ENCODE measurements around the gene SLC19A1. TPM values are rescaled to one million over a fixed set of nuclear protein-coding genes. Genes with fewer than 3 reads are reported as not detected.

Gene SLC19A1
- polyA plus RNA-seq, 1 of the 3 experiments (the other 2 are of a cell fraction): 15.0 TPM

DNA sequence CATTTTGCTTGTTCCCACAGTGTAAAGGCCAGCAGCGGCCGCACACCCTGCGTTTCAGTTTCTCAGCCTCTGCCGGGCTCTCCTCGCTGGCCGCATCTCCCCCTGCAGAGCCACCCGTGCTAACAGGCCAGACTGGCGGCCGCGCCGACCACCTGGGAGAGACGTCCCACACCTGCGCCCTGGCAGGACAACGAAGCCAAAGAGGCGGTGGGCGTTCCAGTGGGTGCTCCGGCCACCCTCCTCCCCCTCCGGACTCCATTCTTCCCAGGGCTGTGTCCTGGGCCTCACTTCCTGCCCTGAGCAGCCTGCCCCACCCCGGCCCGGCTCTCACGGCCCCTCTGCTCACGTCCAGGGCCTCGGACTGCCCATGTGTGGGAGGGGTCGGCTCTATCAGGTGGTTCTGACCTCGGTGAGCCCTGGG is 31.9 kb upstream of the SLC19A1 start:
- Histone ChIP-seq H3K9ac (no peak overlapping the region), H3K4me3 (ENCODE audit: low read depth in 2 of 2, low read length in 1 of 2) (no peak overlapping the region), H2AFZ (ENCODE audit: low read depth) (no peak overlapping the region), H3K9me2 (no peaks in the 10 kb centered on the region), H3K9me3 (no peaks in the 10 kb centered on the region), H3K36me3 (replicated peaks in 1 of 2; ENCODE audit: control insufficient read depth in 1 of 2, insufficient read depth in 2 of 2, low read length in 1 of 2) (no peaks in the 10 kb centered on the region), H3K27ac (ENCODE audit: low read depth in 2 of 2, low read length in 1 of 2) (no peak overlapping the region; a peak in 1 of 4 replicates), H3K4me2 (no peak overlapping the region), H3K27me3 (ENCODE audit: insufficient read depth) (no peaks in the 10 kb centered on the region), H3F3A (replicated peaks; ENCODE audit: insufficient read depth) (no peaks in the 10 kb centered on the region), H4K20me1 (ENCODE audit: insufficient read depth) (no peaks in the 10 kb centered on the region), H3K4me1 (ENCODE audit: control insufficient read depth in 1 of 2, insufficient read depth in 2 of 2, low read depth in 1 of 2, low read length in 1 of 2) (peaks cover 0 to 72% of the 10 kb centered on the region in 2 experiments; a peak in 2 of 4 replicates), H3K79me2 (ENCODE audit: insufficient read depth) (no peaks in the 10 kb centered on the region)
- WGBS (ENCODE audit: low lambda C conversion rate): 82% methylated on average over 16 of the region's 25 CpGs
- no peak for TF ChIP-seq ELF1 (IDR thresholded peaks at IDR 0.05)
- TF ChIP-seq FOXM1 (IDR thresholded peaks at IDR 0.05; ENCODE audit: low read depth): no peak
- TF ChIP-seq TAF1 (IDR thresholded peaks at IDR 0.05; ENCODE audit: borderline replicate concordance, low read depth, low read length): no peak
- TF ChIP-seq, protein P1, sequence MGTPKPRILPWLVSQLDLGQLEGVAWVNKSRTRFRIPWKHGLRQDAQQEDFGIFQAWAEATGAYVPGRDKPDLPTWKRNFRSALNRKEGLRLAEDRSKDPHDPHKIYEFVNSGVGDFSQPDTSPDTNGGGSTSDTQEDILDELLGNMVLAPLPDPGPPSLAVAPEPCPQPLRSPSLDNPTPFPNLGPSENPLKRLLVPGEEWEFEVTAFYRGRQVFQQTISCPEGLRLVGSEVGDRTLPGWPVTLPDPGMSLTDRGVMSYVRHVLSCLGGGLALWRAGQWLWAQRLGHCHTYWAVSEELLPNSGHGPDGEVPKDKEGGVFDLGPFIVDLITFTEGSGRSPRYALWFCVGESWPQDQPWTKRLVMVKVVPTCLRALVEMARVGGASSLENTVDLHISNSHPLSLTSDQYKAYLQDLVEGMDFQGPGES (IDR thresholded peaks at IDR 0.05; ENCODE audit: low read depth, low read length): no peak
- no peak for TF ChIP-seq NFIC (IDR thresholded peaks at IDR 0.05; ENCODE audit: borderline replicate concordance)
- TF ChIP-seq MXI1 (IDR thresholded peaks at IDR 0.05; ENCODE audit: low read depth, low read length): no peak
- TF ChIP-seq YY1 (IDR thresholded peaks at IDR 0.05; ENCODE audit: low read depth): no peak
- no peak for TF ChIP-seq RFX5 (IDR thresholded peaks at IDR 0.05; ENCODE audit: low read length)
- TF ChIP-seq, protein P2, sequence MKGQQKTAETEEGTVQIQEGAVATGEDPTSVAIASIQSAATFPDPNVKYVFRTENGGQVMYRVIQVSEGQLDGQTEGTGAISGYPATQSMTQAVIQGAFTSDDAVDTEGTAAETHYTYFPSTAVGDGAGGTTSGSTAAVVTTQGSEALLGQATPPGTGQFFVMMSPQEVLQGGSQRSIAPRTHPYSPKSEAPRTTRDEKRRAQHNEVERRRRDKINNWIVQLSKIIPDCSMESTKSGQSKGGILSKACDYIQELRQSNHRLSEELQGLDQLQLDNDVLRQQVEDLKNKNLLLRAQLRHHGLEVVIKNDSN (IDR thresholded peaks at IDR 0.05; ENCODE audit: borderline replicate concordance, low read depth): no peak
- no peak for TF ChIP-seq FOXJ3 (CRISPR knock-in tag; IDR thresholded peaks at IDR 0.05)
- no peak for TF ChIP-seq RAD21 (IDR thresholded peaks at IDR 0.05; ENCODE audit: low read length)
- TF ChIP-seq POLR2AphosphoS5 (IDR thresholded peaks at IDR 0.05; ENCODE audit: low read depth, low read length): no peak
- TF ChIP-seq, protein P3, sequence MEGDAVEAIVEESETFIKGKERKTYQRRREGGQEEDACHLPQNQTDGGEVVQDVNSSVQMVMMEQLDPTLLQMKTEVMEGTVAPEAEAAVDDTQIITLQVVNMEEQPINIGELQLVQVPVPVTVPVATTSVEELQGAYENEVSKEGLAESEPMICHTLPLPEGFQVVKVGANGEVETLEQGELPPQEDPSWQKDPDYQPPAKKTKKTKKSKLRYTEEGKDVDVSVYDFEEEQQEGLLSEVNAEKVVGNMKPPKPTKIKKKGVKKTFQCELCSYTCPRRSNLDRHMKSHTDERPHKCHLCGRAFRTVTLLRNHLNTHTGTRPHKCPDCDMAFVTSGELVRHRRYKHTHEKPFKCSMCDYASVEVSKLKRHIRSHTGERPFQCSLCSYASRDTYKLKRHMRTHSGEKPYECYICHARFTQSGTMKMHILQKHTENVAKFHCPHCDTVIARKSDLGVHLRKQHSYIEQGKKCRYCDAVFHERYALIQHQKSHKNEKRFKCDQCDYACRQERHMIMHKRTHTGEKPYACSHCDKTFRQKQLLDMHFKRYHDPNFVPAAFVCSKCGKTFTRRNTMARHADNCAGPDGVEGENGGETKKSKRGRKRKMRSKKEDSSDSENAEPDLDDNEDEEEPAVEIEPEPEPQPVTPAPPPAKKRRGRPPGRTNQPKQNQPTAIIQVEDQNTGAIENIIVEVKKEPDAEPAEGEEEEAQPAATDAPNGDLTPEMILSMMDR (IDR thresholded peaks at IDR 0.05): no peak
- TF ChIP-seq EP300 (IDR thresholded peaks at IDR 0.05; ENCODE audit: borderline replicate concordance in 1 of 2, low read depth in 1 of 2, low read length in 1 of 2): no peak
- no peak for TF ChIP-seq RXRA (IDR thresholded peaks at IDR 0.05; ENCODE audit: borderline replicate concordance, low read depth)
- TF ChIP-seq MEF2A (IDR thresholded peaks at IDR 0.05; ENCODE audit: borderline replicate concordance, low read depth): no peak
- TF ChIP-seq GABPA (IDR thresholded peaks at IDR 0.05; ENCODE audit: low read depth): no peak
- TF ChIP-seq SIN3A (IDR thresholded peaks at IDR 0.05; ENCODE audit: borderline replicate concordance, low read depth, low read length): no peak
- CTCF ChIA-PET: interaction anchor here (1.2 to 4.8 kb wide), 4 partner anchors 11 to 22 kb away, joined by 3 to 44 read pairs (median 17); no protein-coding TSS in a partner anchor
- DNase-seq: peak; percentile 40
- POLR2A ChIA-PET: no interaction called here

All from SK-N-SH (cell line).